Activated T-helper 17 cell treated with anti-CD3 and anti-CD28 coated beads, Interleukin-2, amount 50 U/mL, for 72 hours (primary cell): ENCODE measurements around the gene BBS7. TPM values are rescaled to one million over a fixed set of nuclear protein-coding genes. Genes with fewer than 3 reads are reported as not detected.

Experiments
- ATAC-seq: fragments of 150-1000 bp; cut with Tn5 transposase; replicated peaks from 2 replicates; pipeline ENCODE4 v1.10.0; 2021; ENCODE audit warnings: mild to moderate bottlenecking, moderate library complexity
- H3K27ac Mint-ChIP-seq: one replicate; pipeline ENCODE4 v1.8.0; 2022; ENCODE audit warnings: mixed read lengths
- H3K27me3 Mint-ChIP-seq: one replicate; pipeline ENCODE4 v1.8.0; 2022; ENCODE audit warnings: mixed read lengths
- H3K36me3 Mint-ChIP-seq: one replicate; pipeline ENCODE4 v1.8.0; 2022; ENCODE audit warnings: low read depth, mild to moderate bottlenecking, mixed read lengths
- H3K4me1 Mint-ChIP-seq: one replicate; pipeline ENCODE4 v1.8.0; 2022; ENCODE audit warnings: mixed read lengths
- H3K4me3 Mint-ChIP-seq: one replicate; pipeline ENCODE4 v1.8.0; 2022; ENCODE audit warnings: mild to moderate bottlenecking, mixed read lengths
- H3K9me3 Mint-ChIP-seq: one replicate; pipeline ENCODE4 v1.8.0; 2022; ENCODE audit warnings: mixed read lengths
- total RNA-seq, 2 donors: library from RNA; stranded (reverse); gene quantifications; one replicate each; pipeline ENCODE4 v1.2.3, GENCODE V29; 2022

BBS7 gene
- total RNA-seq, 2 donors from 2014 or later: 12.1 to 17.8 TPM

DNA sequence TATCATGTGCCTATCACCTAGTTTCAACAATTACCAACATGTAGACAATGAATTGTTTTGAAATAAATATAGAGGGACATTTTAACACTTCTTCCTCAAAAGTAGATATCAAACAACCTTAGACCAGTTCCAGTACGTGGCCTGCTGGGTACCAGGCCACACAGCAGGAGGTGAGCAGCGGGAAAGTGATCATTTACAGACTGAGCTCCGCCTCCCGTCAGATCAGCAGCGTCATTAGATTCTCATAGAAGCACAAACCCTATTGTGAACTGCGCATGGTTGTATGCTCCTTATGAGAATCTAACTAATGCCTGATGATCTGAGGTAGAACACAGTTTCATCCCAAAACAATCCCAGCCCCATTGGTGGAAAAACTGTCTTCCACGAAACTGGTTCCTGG lies 6.5 kb downstream of the BBS7 start:
- no peaks in the 10 kb centered on the region for H3K27me3 Mint-ChIP-seq
- H3K4me1 Mint-ChIP-seq: peaks cover 8% of the 10 kb centered on the region

DNA sequence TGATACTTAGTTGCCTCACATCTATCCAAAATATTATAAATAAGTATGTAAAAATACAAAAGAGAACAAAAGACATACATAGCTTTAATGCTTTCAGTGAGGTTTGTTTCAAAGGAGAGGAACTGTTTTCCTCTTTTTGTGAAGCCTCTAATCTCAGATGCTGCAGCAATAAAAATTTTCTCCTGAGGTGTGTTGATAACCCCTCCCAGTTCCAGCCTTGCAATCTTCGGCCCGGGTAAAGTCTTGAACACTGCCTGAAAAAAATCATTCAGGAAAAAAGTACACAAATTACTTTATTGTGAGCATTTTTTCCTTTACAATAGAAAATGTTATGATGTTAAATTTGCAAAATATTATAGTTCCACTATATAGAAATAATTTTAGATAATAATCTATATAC lies 8.8 kb downstream of the BBS7 start:
- Mint-ChIP-seq H3K9me3 (no peaks in the 10 kb centered on the region), H3K36me3 (peaks cover 30% of the 10 kb centered on the region), H3K4me1 (peaks cover 5% of the 10 kb centered on the region), H3K27me3 (no peaks in the 10 kb centered on the region), H3K27ac (no peak overlapping the region), H3K4me3 (no peak overlapping the region)
- no peak for ATAC-seq

More for the DNA sequence above, 6.5 kb downstream of the BBS7 start:
- Mint-ChIP-seq H3K4me3 (no peak overlapping the region), H3K9me3 (no peaks in the 10 kb centered on the region), H3K36me3 (peaks cover 38% of the 10 kb centered on the region), H3K27ac (no peak overlapping the region)
- ATAC-seq: no peak

DNA sequence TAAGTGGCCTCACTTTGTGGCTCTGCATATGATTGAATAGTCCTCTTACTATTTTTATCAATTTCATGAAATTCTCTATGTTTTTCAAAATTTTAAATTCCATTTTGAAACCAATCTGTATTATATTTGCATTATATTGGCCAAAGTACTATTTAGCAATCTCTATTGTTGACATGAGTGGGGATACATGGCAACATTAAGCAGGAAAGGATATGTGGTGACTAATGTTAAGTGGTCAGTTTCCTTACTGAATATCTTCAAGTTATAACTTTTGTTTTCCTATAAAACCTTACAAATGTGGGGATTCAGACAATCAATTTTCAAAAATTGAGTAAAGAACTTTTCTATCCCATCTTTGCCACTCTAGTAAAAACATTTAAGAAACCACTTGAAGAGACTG lies 10.2 kb downstream of the BBS7 start:
- Mint-ChIP-seq H3K9me3 (no peaks in the 10 kb centered on the region), H3K4me3 (no peak overlapping the region), H3K27me3 (no peaks in the 10 kb centered on the region), H3K27ac (no peak overlapping the region), H3K4me1 (no peaks in the 10 kb centered on the region), H3K36me3 (peaks cover 22% of the 10 kb centered on the region)
- ATAC-seq: no peak

DNA sequence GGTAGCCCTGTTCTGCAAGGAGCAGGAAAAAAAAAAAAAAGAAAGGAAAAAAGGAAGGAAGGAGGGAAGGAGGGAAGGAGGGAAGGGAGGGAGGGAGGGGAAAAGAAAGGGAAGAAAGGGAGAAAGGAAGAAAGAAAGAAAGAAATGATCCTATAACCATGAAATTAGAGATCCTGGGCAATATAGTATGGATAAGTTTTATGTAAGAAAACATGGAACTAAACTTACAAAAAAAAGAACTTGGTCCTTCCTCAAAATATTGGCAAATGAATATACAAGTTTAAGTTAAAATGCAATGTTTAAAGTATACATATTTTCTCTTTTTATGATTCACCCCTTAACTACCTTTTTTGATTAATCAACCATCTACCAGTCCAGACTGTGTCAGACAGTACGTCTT lies 18.9 kb downstream of the BBS7 start:
- Mint-ChIP-seq H3K27ac (no peak overlapping the region), H3K4me1 (no peaks in the 10 kb centered on the region), H3K27me3 (no peaks in the 10 kb centered on the region), H3K4me3 (no peak overlapping the region), H3K36me3 (peaks cover 53% of the 10 kb centered on the region), H3K9me3 (no peaks in the 10 kb centered on the region)
- ATAC-seq: no peak

DNA sequence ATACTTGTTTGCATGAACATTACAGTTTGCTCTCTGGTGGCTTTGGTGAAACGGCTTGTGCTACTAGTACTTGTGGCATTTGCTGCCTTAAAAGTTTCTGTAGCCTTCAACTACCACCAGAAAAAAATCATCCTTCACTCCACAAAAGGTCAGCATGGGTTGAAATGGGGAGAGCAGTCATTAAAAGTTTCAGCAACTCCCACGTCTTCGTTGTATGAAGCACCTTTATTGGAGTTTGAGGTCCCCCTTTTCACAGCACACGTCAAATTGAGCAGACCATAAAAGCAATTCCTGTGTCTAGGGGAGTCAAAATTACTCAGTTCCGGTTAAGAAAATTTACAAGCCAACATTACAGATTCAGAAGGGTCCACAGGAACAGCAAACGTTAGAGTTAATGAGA lies 23.6 kb downstream of the BBS7 start:
- Mint-ChIP-seq H3K4me1 (no peaks in the 10 kb centered on the region), H3K4me3 (no peak overlapping the region), H3K27ac (no peak overlapping the region), H3K27me3 (no peaks in the 10 kb centered on the region), H3K9me3 (no peaks in the 10 kb centered on the region), H3K36me3 (peaks cover 63% of the 10 kb centered on the region)
- peak; percentile 55 for ATAC-seq

DNA sequence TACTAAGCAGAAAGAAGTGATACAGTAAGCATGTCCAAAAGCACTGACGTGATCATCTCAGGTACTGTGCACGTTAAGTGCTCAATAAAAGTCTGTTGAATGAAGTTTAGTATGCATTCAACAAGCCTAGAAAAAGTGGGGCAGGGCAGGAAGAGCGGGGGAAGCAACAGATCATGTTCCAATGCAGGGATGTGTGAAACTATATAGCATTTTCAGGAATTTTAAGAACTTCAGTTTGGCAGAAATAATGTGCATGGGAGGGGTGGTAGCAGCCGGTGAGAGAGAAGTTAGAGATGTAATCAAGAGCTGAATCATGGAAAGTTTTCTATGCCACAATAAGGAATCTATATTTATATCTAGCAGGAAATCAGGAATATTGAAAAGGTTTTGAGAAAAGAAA lies 27.4 kb downstream of the BBS7 start:
- Mint-ChIP-seq H3K4me1 (no peaks in the 10 kb centered on the region), H3K27me3 (no peaks in the 10 kb centered on the region), H3K36me3 (peaks cover 66% of the 10 kb centered on the region), H3K4me3 (no peak overlapping the region), H3K27ac (no peak overlapping the region), H3K9me3 (no peaks in the 10 kb centered on the region)
- ATAC-seq: no peak

DNA sequence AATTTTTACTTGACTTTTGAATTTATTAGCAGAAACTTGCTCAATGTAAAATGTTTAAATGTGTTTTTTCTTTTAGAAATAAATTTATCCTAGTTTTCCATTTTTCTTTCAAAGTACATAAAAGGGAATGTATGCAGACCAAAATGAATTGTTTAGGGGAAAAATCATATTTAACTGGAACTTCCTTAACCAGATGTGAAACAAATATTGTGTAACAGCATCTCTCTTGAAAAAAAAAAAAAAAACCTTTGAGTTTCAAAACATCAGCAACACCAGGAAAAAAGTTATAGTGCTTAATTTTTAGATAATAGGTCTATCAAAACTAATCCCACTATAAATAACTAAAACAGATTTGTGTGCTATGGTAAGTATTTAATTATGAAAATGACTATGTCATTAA lies 32.1 kb downstream of the BBS7 start:
- no peaks in the 10 kb centered on the region for H3K9me3 Mint-ChIP-seq
- peaks cover 47% of the 10 kb centered on the region for H3K36me3 Mint-ChIP-seq
- no peaks in the 10 kb centered on the region for H3K4me1 Mint-ChIP-seq
- H3K27ac Mint-ChIP-seq: no peak overlapping the region
- ATAC-seq: no peak
- no peak overlapping the region for H3K4me3 Mint-ChIP-seq
- no peaks in the 10 kb centered on the region for H3K27me3 Mint-ChIP-seq

DNA sequence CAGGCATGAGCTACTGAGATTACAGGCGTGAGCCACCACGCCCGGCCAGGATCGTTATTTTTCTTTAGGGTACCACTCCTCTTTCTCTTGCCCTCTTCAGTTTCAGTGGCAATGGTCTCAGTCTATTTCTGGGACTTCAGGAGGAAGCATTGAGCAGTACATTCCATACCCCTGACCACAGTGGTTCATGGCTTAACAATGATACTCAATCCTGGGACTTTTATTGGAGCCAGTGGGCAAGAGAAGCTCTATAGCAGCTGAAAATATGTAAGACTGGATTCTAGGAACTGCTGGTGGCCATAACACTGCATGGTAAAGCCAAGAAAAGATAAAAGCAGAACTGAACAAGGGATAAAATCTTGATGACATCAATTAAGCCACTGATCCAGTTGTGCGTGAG lies 40.8 kb downstream of the BBS7 start:
- Mint-ChIP-seq H3K27ac (no peak overlapping the region), H3K9me3 (no peaks in the 10 kb centered on the region), H3K4me3 (no peak overlapping the region), H3K27me3 (no peaks in the 10 kb centered on the region), H3K4me1 (no peaks in the 10 kb centered on the region), H3K36me3 (peaks cover 18% of the 10 kb centered on the region)
- no peak for ATAC-seq

DNA sequence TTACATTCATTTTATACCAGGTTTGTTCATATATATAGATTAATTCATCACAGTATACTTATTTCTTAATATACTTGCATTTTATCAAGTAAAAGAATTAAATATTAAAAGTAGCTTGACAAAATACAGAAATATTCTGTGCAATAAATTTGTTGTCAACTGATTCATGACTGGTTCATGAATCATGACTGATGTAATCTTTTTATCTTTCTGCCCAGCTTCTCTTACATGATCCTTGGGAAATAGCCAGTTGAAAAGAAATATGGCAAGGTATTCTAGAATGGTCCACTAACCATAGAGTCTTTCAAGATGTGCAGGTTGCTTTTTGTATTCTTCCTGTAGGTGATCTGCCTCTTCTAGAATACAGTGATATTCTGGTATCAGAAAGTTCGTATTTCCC lies 42.4 kb downstream of the BBS7 start:
- no peak for ATAC-seq
- H3K27me3 Mint-ChIP-seq: no peaks in the 10 kb centered on the region
- no peak overlapping the region for H3K4me3 Mint-ChIP-seq
- no peaks in the 10 kb centered on the region for H3K9me3 Mint-ChIP-seq
- no peaks in the 10 kb centered on the region for H3K4me1 Mint-ChIP-seq
- peaks cover 26% of the 10 kb centered on the region for H3K36me3 Mint-ChIP-seq
- no peak overlapping the region for H3K27ac Mint-ChIP-seq

DNA sequence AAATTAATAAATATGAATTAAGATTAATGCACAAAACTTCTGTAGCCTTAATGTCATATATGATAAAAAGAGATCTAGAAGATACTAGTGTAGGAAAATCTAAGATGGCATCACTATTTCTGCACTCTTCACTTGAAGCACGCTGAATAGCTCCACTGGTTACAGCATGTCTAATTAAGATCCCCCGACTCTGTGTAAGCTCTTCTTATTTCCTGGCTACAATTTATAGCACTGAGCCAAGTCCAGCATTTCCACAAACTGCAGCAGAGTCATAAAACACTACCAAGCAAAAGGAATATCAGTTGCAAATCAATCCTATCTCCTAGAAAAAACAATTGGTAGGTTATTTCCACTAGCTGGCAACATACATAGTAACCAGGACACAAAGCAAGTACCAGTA lies 45.3 kb downstream of the BBS7 start:
- H3K27me3 Mint-ChIP-seq: no peaks in the 10 kb centered on the region
- no peaks in the 10 kb centered on the region for H3K9me3 Mint-ChIP-seq
- H3K36me3 Mint-ChIP-seq: peaks cover 40% of the 10 kb centered on the region
- peaks cover 6% of the 10 kb centered on the region for H3K4me1 Mint-ChIP-seq
- peak overlapping the region; percentile 92 for H3K4me3 Mint-ChIP-seq
- ATAC-seq: no peak
- H3K27ac Mint-ChIP-seq: no peak overlapping the region

DNA sequence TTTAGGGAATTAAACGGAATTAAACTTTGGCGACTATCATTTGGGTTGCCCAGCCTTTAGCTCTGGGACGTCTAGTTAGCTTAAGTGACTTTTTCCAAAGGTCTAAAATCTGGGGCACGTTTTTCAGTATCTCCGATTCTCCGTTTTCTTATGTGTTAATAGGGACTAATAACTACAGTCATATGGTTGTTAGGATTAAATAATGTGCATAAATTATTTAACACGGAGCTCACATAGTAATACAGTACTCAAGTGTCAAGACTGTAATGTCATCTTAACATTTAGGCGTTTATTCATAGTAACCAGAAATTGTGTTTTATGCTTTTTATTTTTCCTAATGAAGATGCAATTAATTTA lies 46.1 kb downstream of the BBS7 start:
- no peak for ATAC-seq
- Mint-ChIP-seq H3K27me3 (no peaks in the 10 kb centered on the region), H3K4me3 (peak overlapping the region; percentile 92), H3K4me1 (peaks cover 8% of the 10 kb centered on the region), H3K36me3 (peaks cover 48% of the 10 kb centered on the region), H3K9me3 (no peaks in the 10 kb centered on the region), H3K27ac (peak overlapping the region; percentile 85)

DNA sequence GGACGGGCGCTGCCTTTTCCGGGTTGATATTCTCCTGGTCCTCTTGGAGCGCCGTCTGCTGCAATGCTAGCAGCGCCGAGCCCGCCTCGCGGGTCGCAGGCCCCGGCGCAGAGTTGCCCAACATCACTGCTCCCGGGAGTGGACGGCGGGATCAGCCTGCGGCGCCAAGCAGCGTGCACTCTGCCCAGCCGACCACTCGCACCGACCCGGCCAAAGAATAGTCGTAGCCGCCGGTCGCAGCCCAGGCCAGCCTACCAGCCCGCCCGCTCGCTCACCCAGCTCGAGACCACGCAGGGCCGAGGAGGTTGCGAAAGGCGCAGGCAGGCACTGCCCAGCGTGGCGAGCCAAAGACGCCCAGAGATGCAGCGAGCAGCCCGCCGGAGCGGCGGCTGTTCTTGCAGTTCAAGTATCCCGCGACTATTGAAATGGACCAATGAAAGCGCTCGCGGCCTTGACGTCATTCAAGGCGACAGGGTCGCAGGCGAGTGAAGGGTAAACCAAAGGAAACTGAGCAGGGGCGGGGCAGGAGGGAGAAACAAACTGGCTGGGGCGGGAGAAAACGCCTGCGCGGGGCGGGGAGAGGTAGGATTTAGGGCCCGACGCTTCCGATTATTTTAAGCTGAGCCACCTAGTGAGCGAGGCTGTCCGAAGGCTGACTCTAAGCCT lies 46.6 kb downstream of the BBS7 start, which contains the start of gene CCNA2:
CCNA2 (minus strand) TSS at position 379 of the 666 bp plus-strand sequence; CDS start at position 124, 255 bp downstream.
- Mint-ChIP-seq H3K27ac (peak within 1 kb of the TSS; percentile 85), H3K9me3 (no peaks in the 10 kb centered on the region), H3K4me1 (peaks cover 12% of the 10 kb centered on the region), H3K27me3 (no peaks in the 10 kb centered on the region), H3K36me3 (peaks cover 53% of the 10 kb centered on the region), H3K4me3 (peak within 1 kb of the TSS; percentile 92)
- ATAC-seq: peak; percentile 99

DNA sequence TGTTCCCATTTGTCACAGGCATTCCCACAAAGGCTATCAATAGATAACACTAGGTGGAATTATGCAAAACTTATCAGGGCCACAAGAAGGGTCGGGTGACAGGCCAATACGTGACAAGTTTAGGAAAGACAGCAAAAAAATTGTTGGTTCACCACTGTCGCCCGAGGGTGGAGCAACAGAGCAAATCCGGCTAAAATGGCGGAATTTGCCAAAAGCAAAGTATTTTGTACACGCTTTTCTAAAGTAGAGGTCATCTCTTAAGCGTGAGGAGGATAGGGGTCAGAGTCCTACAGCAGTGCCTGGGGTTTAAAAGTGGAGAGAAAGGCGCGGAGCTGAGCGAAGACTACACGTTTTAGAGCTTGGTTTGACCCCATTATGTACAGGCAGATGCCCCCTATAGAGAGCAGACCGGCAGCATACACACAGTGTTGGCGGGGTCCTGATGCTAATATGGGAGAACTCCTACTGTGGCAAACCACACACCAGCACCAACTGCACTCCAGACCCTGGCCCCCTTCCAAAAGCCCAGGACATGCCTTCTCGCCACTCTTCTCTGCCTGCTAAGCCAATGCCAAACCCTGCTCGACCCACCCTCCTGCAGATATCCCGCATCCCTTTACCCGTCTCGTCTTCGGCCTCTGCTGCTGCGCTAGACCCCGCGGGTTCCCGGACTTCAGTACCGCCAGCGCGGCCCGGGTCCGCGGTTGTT lies 47.3 kb downstream of the BBS7 start:
- Mint-ChIP-seq H3K36me3 (peaks cover 60% of the 10 kb centered on the region), H3K27ac (peak overlapping the region; percentile 85), H3K9me3 (no peaks in the 10 kb centered on the region), H3K4me3 (peak overlapping the region; percentile 92), H3K27me3 (no peaks in the 10 kb centered on the region), H3K4me1 (peaks cover 16% of the 10 kb centered on the region)
- ATAC-seq: peak; percentile 1

DNA sequence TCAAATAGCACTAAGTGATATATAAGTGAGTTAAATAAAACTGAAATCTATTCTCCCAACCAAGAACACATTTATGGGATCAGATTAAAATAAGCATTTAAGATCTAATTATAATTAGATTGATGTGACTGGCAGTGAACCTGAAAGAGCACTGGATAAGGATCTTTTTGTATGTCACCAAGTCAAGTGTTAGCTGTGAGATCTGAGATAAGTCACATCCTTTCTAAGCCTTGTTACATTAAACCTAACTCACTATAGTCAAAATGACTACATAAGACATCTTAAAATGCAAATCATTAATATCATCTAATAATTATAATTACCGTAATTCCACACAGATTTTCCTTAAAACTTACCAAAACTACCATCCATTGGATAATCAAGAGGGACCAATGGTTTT lies 48.2 kb downstream of the BBS7 start:
- H3K36me3 Mint-ChIP-seq: peaks cover 69% of the 10 kb centered on the region
- no peaks in the 10 kb centered on the region for H3K9me3 Mint-ChIP-seq
- peak overlapping the region; percentile 92 for H3K4me3 Mint-ChIP-seq
- no peak overlapping the region for H3K27ac Mint-ChIP-seq
- H3K4me1 Mint-ChIP-seq: peaks cover 16% of the 10 kb centered on the region
- no peaks in the 10 kb centered on the region for H3K27me3 Mint-ChIP-seq
- no peak for ATAC-seq

DNA sequence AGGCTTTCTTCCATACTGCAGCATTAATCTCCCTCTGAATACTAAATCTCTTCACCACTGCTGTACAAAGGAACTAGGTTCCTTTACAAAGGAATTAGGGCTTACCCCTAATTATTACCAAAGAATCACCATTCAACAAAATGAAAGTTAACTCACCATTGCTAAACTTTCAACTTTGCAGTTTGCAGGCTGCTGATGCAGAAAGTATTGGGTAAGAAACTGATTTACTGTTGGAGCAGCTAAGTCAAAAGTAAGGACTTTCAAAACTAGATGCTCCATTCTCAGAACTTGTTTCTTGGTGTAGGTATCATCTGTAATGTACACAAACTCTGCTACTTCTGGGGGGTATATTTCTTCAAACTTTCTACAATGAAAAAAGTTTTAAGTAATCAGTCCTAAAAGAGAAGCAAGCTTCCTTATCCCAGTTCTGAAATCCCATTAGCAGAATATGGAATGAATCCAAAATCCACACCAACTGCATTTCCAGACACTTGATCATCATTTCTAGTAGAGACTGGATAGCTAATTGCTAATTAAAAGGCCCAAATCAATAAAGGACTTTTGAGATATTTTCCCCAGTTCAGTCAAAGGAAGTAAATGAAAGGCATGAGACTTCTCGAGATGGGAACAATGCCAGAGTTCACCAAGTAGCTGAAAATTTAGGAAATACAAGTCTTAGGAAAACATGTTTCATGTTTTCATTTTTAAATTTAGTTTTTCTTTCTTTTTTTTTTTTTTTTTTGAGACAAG lies 50.9 kb downstream of the BBS7 start:
- no peak for ATAC-seq
- no peak overlapping the region for H3K27ac Mint-ChIP-seq
- H3K36me3 Mint-ChIP-seq: peaks cover 96% of the 10 kb centered on the region
- H3K9me3 Mint-ChIP-seq: no peaks in the 10 kb centered on the region
- peaks cover 16% of the 10 kb centered on the region for H3K4me1 Mint-ChIP-seq
- no peaks in the 10 kb centered on the region for H3K27me3 Mint-ChIP-seq
- no peak overlapping the region for H3K4me3 Mint-ChIP-seq
